Measurements from ENCODE around the gene CCNK. TPM values are rescaled to one million over a fixed set of nuclear protein-coding genes. Genes with fewer than 3 reads are reported as not detected.

CCNK gene
- total and polyA plus RNA-seq, 2 of the 13 experiments (the other 11 are each of a cell fraction or from before 2014, with no cell fraction given) = 4.9 to 9.7 TPM

DNA sequence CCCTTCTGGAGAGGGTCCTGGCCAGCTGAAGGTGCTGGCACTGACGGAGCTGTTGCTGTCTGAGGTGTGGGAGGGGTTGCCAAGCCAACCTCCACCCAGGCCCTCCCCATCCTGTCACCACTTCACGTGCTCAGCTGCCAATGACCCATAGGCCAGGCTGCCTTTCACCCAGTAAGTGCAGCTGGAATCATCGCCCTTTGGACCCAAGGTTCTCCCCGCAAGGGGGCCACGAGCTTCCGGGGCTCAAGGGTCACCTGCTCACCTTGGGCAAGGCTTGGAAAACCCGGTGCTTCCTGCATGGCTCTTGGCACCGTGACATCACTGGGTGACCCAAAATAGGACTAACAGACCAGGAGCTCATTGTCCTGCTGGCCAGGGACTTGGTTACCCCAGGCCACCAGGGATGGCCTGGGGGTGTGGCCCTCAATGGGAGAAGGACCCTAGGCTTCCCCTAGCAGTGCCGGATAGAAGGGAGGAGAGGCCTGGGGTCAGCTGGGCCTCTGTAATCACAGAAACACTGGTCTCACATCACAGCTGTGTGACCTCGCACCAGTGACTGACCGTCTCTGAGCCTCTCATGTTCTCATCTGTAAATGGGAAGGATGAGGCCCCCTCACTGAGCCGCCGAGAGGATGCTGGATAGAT, 71.5 kb downstream of the CCNK start (continued):
- TF ChIP-seq HNF4A (CRISPR knock-in tag; IDR thresholded peaks at IDR 0.05) (peak; percentile 100), ZNF589 (CRISPR knock-in tag; conservative IDR thresholded peaks at IDR 0.05) (no peak)
- TF ChIP-seq, protein P1, sequence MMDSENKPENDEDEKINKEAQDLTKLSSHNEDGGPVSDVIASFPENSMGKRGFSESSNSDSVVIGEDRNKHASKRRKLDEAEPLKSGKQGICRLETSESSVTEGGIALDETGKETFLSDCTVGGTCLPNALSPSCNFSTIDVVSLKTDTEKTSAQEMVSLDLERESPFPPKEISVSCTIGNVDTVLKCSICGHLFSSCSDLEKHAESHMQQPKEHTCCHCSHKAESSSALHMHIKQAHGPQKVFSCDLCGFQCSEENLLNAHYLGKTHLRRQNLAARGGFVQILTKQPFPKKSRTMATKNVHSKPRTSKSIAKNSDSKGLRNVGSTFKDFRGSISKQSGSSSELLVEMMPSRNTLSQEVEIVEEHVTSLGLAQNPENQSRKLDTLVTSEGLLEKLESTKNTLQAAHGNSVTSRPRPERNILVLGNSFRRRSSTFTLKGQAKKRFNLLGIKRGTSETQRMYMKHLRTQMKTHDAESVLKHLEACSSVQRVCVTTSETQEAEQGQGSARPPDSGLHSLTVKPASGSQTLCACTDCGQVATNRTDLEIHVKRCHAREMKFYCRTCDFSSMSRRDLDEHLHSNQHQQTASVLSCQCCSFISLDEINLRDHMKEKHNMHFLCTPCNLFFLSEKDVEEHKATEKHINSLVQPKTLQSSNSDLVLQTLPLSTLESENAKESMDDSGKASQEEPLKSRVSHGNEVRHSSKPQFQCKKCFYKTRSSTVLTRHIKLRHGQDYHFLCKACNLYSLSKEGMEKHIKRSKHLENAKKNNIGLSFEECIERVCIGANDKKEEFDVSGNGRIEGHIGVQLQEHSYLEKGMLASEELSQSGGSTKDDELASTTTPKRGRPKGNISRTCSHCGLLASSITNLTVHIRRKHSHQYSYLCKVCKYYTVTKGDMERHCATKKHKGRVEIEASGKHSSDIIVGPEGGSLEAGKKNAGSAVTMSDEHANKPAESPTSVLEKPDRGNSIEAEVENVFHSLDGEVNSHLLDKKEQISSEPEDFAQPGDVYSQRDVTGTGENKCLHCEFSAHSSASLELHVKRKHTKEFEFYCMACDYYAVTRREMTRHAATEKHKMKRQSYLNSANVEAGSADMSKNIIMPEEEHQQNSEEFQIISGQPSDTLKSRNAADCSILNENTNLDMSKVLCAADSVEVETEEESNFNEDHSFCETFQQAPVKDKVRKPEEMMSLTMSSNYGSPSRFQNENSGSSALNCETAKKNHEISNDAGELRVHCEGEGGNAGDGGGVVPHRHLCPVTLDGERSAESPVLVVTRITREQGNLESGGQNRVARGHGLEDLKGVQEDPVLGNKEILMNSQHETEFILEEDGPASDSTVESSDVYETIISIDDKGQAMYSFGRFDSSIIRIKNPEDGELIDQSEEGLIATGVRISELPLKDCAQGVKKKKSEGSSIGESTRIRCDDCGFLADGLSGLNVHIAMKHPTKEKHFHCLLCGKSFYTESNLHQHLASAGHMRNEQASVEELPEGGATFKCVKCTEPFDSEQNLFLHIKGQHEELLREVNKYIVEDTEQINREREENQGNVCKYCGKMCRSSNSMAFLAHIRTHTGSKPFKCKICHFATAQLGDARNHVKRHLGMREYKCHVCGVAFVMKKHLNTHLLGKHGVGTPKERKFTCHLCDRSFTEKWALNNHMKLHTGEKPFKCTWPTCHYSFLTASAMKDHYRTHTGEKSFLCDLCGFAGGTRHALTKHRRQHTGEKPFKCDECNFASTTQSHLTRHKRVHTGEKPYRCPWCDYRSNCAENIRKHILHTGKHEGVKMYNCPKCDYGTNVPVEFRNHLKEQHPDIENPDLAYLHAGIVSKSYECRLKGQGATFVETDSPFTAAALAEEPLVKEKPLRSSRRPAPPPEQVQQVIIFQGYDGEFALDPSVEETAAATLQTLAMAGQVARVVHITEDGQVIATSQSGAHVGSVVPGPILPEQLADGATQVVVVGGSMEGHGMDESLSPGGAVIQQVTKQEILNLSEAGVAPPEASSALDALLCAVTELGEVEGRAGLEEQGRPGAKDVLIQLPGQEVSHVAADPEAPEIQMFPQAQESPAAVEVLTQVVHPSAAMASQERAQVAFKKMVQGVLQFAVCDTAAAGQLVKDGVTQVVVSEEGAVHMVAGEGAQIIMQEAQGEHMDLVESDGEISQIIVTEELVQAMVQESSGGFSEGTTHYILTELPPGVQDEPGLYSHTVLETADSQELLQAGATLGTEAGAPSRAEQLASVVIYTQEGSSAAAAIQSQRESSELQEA (CRISPR knock-in tag; IDR thresholded peaks at IDR 0.05; ENCODE audit: not compliant biosample characterization) = no peak
- TF ChIP-seq, protein P2, sequence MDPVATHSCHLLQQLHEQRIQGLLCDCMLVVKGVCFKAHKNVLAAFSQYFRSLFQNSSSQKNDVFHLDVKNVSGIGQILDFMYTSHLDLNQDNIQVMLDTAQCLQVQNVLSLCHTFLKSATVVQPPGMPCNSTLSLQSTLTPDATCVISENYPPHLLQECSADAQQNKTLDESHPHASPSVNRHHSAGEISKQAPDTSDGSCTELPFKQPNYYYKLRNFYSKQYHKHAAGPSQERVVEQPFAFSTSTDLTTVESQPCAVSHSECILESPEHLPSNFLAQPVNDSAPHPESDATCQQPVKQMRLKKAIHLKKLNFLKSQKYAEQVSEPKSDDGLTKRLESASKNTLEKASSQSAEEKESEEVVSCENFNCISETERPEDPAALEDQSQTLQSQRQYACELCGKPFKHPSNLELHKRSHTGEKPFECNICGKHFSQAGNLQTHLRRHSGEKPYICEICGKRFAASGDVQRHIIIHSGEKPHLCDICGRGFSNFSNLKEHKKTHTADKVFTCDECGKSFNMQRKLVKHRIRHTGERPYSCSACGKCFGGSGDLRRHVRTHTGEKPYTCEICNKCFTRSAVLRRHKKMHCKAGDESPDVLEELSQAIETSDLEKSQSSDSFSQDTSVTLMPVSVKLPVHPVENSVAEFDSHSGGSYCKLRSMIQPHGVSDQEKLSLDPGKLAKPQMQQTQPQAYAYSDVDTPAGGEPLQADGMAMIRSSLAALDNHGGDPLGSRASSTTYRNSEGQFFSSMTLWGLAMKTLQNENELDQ (CRISPR knock-in tag; IDR thresholded peaks at IDR 0.05; ENCODE audit: borderline replicate concordance) = no peak
- TF ChIP-seq, protein P3, sequence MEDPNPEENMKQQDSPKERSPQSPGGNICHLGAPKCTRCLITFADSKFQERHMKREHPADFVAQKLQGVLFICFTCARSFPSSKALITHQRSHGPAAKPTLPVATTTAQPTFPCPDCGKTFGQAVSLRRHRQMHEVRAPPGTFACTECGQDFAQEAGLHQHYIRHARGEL (CRISPR knock-in tag; IDR thresholded peaks at IDR 0.05) = no peak
- TF ChIP-seq, protein P4, sequence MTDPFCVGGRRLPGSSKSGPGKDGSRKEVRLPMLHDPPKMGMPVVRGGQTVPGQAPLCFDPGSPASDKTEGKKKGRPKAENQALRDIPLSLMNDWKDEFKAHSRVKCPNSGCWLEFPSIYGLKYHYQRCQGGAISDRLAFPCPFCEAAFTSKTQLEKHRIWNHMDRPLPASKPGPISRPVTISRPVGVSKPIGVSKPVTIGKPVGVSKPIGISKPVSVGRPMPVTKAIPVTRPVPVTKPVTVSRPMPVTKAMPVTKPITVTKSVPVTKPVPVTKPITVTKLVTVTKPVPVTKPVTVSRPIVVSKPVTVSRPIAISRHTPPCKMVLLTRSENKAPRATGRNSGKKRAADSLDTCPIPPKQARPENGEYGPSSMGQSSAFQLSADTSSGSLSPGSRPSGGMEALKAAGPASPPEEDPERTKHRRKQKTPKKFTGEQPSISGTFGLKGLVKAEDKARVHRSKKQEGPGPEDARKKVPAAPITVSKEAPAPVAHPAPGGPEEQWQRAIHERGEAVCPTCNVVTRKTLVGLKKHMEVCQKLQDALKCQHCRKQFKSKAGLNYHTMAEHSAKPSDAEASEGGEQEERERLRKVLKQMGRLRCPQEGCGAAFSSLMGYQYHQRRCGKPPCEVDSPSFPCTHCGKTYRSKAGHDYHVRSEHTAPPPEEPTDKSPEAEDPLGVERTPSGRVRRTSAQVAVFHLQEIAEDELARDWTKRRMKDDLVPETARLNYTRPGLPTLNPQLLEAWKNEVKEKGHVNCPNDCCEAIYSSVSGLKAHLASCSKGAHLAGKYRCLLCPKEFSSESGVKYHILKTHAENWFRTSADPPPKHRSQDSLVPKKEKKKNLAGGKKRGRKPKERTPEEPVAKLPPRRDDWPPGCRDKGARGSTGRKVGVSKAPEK (CRISPR knock-in tag; IDR thresholded peaks at IDR 0.05; ENCODE audit: borderline replicate concordance) = 0 out of 2 replicates have a peak, but pooled peaks have one; percentile 53

All from HepG2 (cell line).